Upper lobe of left lung (tissue), 6 donors: ENCODE measurements around the gene GPR137B. TPM values are rescaled to one million over a fixed set of nuclear protein-coding genes. Genes with fewer than 3 reads are reported as not detected.
A peak's percentile ranks its signal among the peaks of the same experiment; 100 is the strongest.

Experiments used
- ATAC-seq, 2 donors: fragments of 200-7000 bp; cut with Tn5 transposase; one replicate each; pipeline ENCODE4 v1.9.1; 2022; ENCODE audit warnings: mild to moderate bottlenecking in 2 of 2, moderate library complexity in 2 of 2; ENCODE audit not compliant: low FRiP score in 2 of 2
- DNase-seq, 2 donors: peaks; one replicate each; pipeline ENCODE4 v3.0.0-alpha.2; 2019 to 2020
- H3K27ac ChIP-seq, 4 donors: fragments of 200-600 bp; sonication (generic); one replicate each; pipeline ENCODE4 v1.5.1; 2016 to 2019
- H3K27me3 ChIP-seq, 4 donors: fragments of 200-600 bp; sonication (generic); one replicate each; pipeline ENCODE4 v1.5.1; 2017 to 2019
- H3K36me3 ChIP-seq, 4 donors: fragments of 200-600 bp; sonication (generic); one replicate each; pipeline ENCODE4 v1.5.1; 2016 to 2019
- H3K4me1 ChIP-seq, 4 donors: fragments of 200-600 bp; sonication (generic); one replicate each; pipeline ENCODE4 v1.5.1; 2018 to 2019
- H3K4me3 ChIP-seq, 4 donors: fragments of 200-600 bp; sonication (generic); one replicate each; pipeline ENCODE4 v1.5.1; 2017 to 2019; ENCODE audit warnings: mild to moderate bottlenecking in 2 of 4, moderate library complexity in 1 of 4
- H3K9me3 ChIP-seq, 4 donors: fragments of 200-600 bp; sonication (generic); one replicate each; pipeline ENCODE4 v1.5.1; 2018 to 2019
- EP300 ChIP-seq, 4 donors: sonication (generic); formaldehyde crosslinking; IDR thresholded peaks; one replicate each; pipeline ENCODE4 v1.5.1; 2017; ENCODE audit warnings: antibody characterized with exemption in 4 of 4, control low read depth in 2 of 4
- POLR2A ChIP-seq, 4 donors: fragments of 450-650 bp; IDR thresholded peaks; one replicate each; pipeline ENCODE4 v1.5.1; 2016 to 2017; ENCODE audit warnings: antibody characterized with exemption in 4 of 4, mild to moderate bottlenecking in 2 of 4
- POLR2AphosphoS5 ChIP-seq, 2 donors: sonication (generic); formaldehyde crosslinking; IDR thresholded peaks; one replicate each; pipeline ENCODE4 v1.5.1; 2017; ENCODE audit warnings: antibody characterized with exemption in 2 of 2
- WGBS, 2 donors: methylation state at CpG; one replicate each; pipeline ENCODE4 v1.1.5; 2017 to 2018; 5-methylcytosine and 5-hydroxymethylcytosine counted together
- total RNA-seq, 6 donors: library from RNA; depleted of rRNA in 4 of 6; stranded (reverse); fragments of >200 nt in 4 of 6; gene quantifications; one replicate each; pipeline versions ENCODE4 v1.1.0 to v1.2.1, GENCODE V29; 2016 to 2021
- TF ChIP-seq, protein P1 (sequence below), 6 experiments: fragments of 450-650 bp in 4 of 6; fragments of 200-600 bp in 2 of 6; sonication (generic) in 2 of 6; IDR thresholded peaks; one replicate each; pipeline ENCODE4 v1.5.1; 2016 to 2019; ENCODE audit warnings: antibody characterized with exemption in 6 of 6
- donor health status: DM: no; HTN: no; CAD: no; lungs with moderate emphysema.
- donor health status: DM: no; HTN: yes; CAD: no; lungs with severe emphysema.

The GPR137B gene
- total RNA-seq, 6 donors from 2014 or later: 14.0 to 31.8 (median 26.9) TPM

DNA sequence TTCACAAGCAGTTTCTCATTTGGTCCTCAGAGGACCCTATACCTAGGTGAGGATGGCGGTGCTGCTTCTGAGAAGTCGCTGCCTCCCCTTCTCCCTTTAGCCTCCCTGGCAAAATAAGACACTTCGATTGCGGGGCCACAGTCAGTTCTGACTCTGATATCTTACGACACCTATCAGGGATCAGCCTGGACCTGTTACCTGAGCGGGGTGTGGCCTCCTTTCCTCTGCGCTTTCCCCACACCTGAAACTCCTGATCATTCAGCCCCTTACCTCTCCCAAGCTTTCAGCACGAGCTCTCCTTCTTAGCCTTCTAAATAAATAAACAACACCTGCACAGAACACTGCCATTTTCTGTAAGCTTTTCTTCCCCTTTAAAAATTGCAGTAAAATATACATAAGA is 24.6 kb upstream of the GPR137B start:
- H3K27ac ChIP-seq: no peak overlapping the region
- no peaks in the 10 kb centered on the region for H3K27me3 ChIP-seq
- H3K9me3 ChIP-seq: no peaks in the 10 kb centered on the region
- DNase-seq: no peak
- ATAC-seq: no peak
- no peak overlapping the region for H3K4me3 ChIP-seq
- whole genome bisulfite sequencing, 2 donors: 82 to 90% methylated on average over 8 of the region's 8 CpGs
- H3K4me1 ChIP-seq: peaks cover 0 to 5% (median 2%) of the 10 kb centered on the region in 4 donors
- H3K36me3 ChIP-seq: no peaks in the 10 kb centered on the region
- TF ChIP-seq, protein P1, sequence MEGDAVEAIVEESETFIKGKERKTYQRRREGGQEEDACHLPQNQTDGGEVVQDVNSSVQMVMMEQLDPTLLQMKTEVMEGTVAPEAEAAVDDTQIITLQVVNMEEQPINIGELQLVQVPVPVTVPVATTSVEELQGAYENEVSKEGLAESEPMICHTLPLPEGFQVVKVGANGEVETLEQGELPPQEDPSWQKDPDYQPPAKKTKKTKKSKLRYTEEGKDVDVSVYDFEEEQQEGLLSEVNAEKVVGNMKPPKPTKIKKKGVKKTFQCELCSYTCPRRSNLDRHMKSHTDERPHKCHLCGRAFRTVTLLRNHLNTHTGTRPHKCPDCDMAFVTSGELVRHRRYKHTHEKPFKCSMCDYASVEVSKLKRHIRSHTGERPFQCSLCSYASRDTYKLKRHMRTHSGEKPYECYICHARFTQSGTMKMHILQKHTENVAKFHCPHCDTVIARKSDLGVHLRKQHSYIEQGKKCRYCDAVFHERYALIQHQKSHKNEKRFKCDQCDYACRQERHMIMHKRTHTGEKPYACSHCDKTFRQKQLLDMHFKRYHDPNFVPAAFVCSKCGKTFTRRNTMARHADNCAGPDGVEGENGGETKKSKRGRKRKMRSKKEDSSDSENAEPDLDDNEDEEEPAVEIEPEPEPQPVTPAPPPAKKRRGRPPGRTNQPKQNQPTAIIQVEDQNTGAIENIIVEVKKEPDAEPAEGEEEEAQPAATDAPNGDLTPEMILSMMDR (IDR thresholded peaks at IDR 0.05): no peak
- TF ChIP-seq POLR2AphosphoS5 (IDR thresholded peaks at IDR 0.05) (no peak), POLR2A (IDR thresholded peaks at IDR 0.05) (no peak), EP300 (IDR thresholded peaks at IDR 0.05) (no peak)

DNA sequence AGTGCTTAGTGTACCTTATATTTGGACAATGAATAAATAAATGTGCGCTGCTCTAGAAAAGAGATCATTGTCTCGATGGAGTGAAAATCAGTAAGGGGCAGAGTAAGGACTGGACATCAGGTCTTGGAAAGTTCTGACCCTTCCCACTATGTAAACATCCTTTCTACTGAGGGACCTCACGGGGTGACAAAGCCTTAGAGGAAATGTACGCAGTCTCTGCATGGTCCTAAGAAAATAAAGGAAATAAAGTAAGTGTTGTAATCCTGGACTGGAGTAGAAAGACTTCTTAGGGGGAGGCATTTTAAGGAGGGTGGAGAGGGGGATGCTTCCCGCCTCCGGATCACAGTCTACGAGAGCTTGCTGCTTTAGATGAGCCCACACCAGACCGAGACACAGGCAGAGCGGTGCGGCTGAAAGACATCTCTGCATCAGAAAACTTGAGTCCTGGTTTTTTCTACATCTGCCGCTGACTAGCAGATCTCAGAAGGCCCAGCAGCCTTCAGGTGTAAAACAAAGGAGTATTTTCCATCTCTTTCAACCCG is 22.3 kb upstream of the GPR137B start:
- peaks cover 0 to 5% (median 2%) of the 10 kb centered on the region in 4 donors for H3K4me1 ChIP-seq
- no peak overlapping the region for H3K27ac ChIP-seq
- WGBS, 2 donors: 42 to 54% methylated on average over 12 of the region's 12 CpGs
- DNase-seq: no peak
- no peaks in the 10 kb centered on the region for H3K36me3 ChIP-seq
- H3K27me3 ChIP-seq: no peaks in the 10 kb centered on the region
- no peak for ATAC-seq
- H3K9me3 ChIP-seq: no peaks in the 10 kb centered on the region
- H3K4me3 ChIP-seq: no peak overlapping the region
- TF ChIP-seq, protein P1 (IDR thresholded peaks at IDR 0.05): no peak
- no peak for TF ChIP-seq POLR2AphosphoS5 (IDR thresholded peaks at IDR 0.05)
- no peak for TF ChIP-seq POLR2A (IDR thresholded peaks at IDR 0.05)
- no peak for TF ChIP-seq EP300 (IDR thresholded peaks at IDR 0.05)

GRCh38 chr1:236120721-236121153 is 21.6 kb upstream of the GPR137B start:
- no peak for DNase-seq
- TF ChIP-seq POLR2AphosphoS5 (IDR thresholded peaks at IDR 0.05) (no peak), POLR2A (IDR thresholded peaks at IDR 0.05) (no peak), EP300 (IDR thresholded peaks at IDR 0.05) (no peak)
- TF ChIP-seq, protein P1 (IDR thresholded peaks at IDR 0.05): no peak
- no peaks in the 10 kb centered on the region for H3K36me3 ChIP-seq
- peaks cover 0 to 5% (median 2%) of the 10 kb centered on the region in 4 donors for H3K4me1 ChIP-seq
- H3K9me3 ChIP-seq: no peaks in the 10 kb centered on the region
- no peaks in the 10 kb centered on the region for H3K27me3 ChIP-seq
- H3K27ac ChIP-seq: no peak overlapping the region
- no peak for ATAC-seq
- WGBS, 2 donors: 34 to 44% methylated on average over 10 of the region's 10 CpGs
- H3K4me3 ChIP-seq: peak overlapping the region in 1 of 4 donors; percentile 26

DNA sequence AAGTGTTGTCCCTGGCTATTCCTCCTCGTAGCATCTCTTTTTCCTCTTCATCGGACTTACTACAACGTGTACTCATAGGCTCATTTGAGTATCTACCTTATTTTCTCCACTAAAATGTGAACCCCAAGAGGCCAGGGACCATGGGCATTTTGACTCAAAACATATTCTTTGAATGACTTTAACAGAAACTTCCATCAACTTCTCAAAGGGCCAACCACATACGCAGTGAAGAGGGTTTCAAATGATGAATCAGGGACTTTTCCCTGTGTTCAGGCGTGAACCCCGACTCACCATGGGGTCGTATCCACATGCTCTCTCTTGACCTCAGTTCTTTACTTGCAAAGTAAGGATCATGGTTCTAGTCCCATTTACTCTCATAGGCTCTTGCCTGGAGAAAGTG is 20.2 kb upstream of the GPR137B start:
- TF ChIP-seq POLR2A (IDR thresholded peaks at IDR 0.05): no peak
- TF ChIP-seq EP300 (IDR thresholded peaks at IDR 0.05): no peak
- no peak for TF ChIP-seq POLR2AphosphoS5 (IDR thresholded peaks at IDR 0.05)
- TF ChIP-seq, protein P1 (IDR thresholded peaks at IDR 0.05): no peak
- Histone ChIP-seq H3K36me3 (no peaks in the 10 kb centered on the region), H3K4me3 (no peak overlapping the region), H3K27me3 (no peaks in the 10 kb centered on the region), H3K4me1 (peaks cover 0 to 5% (median 2%) of the 10 kb centered on the region in 4 donors), H3K27ac (no peak overlapping the region), H3K9me3 (no peaks in the 10 kb centered on the region)
- WGBS, 2 donors: 94% methylated on average over 7 of the region's 7 CpGs
- DNase-seq (no peak), ATAC-seq (no peak)

- H3K27me3 ChIP-seq: no peaks in the 10 kb centered on the region
- ATAC-seq (no peak), DNase-seq (no peak)
- no peak overlapping the region for H3K27ac ChIP-seq
- no peaks in the 10 kb centered on the region for H3K9me3 ChIP-seq
- TF ChIP-seq POLR2AphosphoS5 (IDR thresholded peaks at IDR 0.05) (no peak), EP300 (IDR thresholded peaks at IDR 0.05) (no peak), POLR2A (IDR thresholded peaks at IDR 0.05) (no peak)
- TF ChIP-seq, protein P1 (IDR thresholded peaks at IDR 0.05): no peak
- 75 to 76% methylated on average over 6 of the region's 6 CpGs for WGBS, 2 donors
- H3K4me1 ChIP-seq: peaks cover 0 to 5% (median 2%) of the 10 kb centered on the region in 4 donors
- H3K4me3 ChIP-seq: no peak overlapping the region
- no peaks in the 10 kb centered on the region for H3K36me3 ChIP-seq
Observed at GRCh38 chr1:236123563-236123962, 18.8 kb upstream of the GPR137B start.
